Chondrocyte (in vitro differentiated cells): Measurements from ENCODE around the gene MSX1. TPM values are rescaled to one million over a fixed set of nuclear protein-coding genes. Genes with fewer than 3 reads are reported as not detected.
A peak's percentile ranks its signal among the peaks of the same experiment; 100 is the strongest.

Experiments
- DNase-seq: peaks from one replicate; pipeline ENCODE4 v3.0.0; 2021; ENCODE audit warnings: mixed read lengths, low spot score
- H3K27ac Mint-ChIP-seq: one replicate; pipeline ENCODE4 v1.8.0; 2021; ENCODE audit warnings: mild to moderate bottlenecking, moderate library complexity, mixed read lengths; ENCODE audit not compliant: unreplicated experiment
- H3K27me3 Mint-ChIP-seq: 2 replicates; pipeline ENCODE4 v1.8.0; 2021; ENCODE audit warnings: low read depth, mixed read lengths
- H3K36me3 Mint-ChIP-seq: 2 replicates; pipeline ENCODE4 v1.8.0; 2021; ENCODE audit warnings: low read depth, mixed read lengths
- H3K4me1 Mint-ChIP-seq: 2 replicates; pipeline ENCODE4 v1.8.0; 2021; ENCODE audit warnings: low read depth, mild to moderate bottlenecking, mixed read lengths
- H3K4me3 Mint-ChIP-seq: one replicate; pipeline ENCODE4 v1.8.0; 2021; ENCODE audit warnings: mild to moderate bottlenecking, moderate library complexity, mixed read lengths; ENCODE audit not compliant: unreplicated experiment
- H3K9me3 Mint-ChIP-seq: 2 replicates; pipeline ENCODE4 v1.8.0; 2021; ENCODE audit warnings: low read depth, mixed read lengths
- total RNA-seq: library from RNA; stranded (reverse); gene quantifications from 3 replicates; pipeline ENCODE4 v1.2.1, GENCODE V29; 2021
- TF ChIP-seq, protein P1 (sequence below): fragments of 200-600 bp; sonication (generic); IDR thresholded peaks from 2 replicates; pipeline ENCODE4 v1.5.0; 2021; ENCODE audit warnings: antibody characterized with exemption, mild to moderate bottlenecking, moderate library complexity

The MSX1 gene
- total RNA-seq, 1 donor from 2014 or later = 4.8 TPM

DNA sequence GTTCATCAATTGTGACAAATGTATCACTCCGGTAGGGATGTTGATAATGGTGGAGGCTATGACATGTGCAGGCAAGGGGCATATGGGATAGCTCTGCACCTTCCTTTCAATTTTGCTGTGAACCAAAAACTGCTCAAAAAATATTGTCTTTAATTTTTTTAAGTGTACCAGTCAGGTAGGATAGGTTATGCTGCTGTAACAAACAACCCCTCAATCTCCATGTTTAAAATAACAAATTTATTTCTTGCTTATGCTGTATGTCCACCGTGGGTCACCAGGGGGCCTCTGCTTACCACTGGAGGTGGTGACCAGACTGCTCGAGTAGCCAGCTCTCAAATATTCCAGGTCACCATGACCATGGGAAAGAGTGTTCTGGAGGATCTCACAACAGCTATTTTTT is 23.4 kb upstream of the MSX1 start:
- TF ChIP-seq, protein P1, sequence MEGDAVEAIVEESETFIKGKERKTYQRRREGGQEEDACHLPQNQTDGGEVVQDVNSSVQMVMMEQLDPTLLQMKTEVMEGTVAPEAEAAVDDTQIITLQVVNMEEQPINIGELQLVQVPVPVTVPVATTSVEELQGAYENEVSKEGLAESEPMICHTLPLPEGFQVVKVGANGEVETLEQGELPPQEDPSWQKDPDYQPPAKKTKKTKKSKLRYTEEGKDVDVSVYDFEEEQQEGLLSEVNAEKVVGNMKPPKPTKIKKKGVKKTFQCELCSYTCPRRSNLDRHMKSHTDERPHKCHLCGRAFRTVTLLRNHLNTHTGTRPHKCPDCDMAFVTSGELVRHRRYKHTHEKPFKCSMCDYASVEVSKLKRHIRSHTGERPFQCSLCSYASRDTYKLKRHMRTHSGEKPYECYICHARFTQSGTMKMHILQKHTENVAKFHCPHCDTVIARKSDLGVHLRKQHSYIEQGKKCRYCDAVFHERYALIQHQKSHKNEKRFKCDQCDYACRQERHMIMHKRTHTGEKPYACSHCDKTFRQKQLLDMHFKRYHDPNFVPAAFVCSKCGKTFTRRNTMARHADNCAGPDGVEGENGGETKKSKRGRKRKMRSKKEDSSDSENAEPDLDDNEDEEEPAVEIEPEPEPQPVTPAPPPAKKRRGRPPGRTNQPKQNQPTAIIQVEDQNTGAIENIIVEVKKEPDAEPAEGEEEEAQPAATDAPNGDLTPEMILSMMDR = peak; percentile 10
- Mint-ChIP-seq H3K27me3 (peaks cover 3% of the 10 kb centered on the region), H3K4me3 (no peak overlapping the region), H3K4me1 (no peaks in the 10 kb centered on the region), H3K9me3 (peaks cover 4% of the 10 kb centered on the region), H3K27ac (no peak overlapping the region), H3K36me3 (no peaks in the 10 kb centered on the region)
- DNase-seq = no peak

DNA sequence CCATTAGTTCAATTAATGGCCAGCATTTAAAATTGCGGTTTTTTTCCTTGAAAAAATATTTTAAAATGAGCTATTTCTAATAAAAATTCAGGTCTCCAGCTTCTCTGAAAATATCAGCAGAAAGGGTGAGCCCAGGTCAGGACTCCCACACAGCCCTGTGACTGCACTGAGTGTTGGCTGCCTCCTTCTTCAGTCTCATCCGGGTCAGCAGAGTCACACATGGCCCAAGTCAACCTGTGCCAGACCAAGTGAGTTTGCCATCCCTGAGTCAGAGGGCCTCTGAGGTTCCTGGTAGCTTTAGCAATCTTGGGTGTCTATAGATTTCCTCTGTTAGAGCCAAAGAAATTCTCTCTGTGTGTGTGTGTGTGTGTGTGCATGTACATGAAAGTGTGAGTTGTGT is 22.1 kb upstream of the MSX1 start:
- Mint-ChIP-seq H3K4me1 (no peaks in the 10 kb centered on the region), H3K9me3 (peaks cover 4% of the 10 kb centered on the region), H3K4me3 (no peak overlapping the region), H3K27ac (no peak overlapping the region), H3K36me3 (no peaks in the 10 kb centered on the region), H3K27me3 (peaks cover 6% of the 10 kb centered on the region)
- DNase-seq = no peak
- TF ChIP-seq, protein P1 = no peak

- H3K4me3 Mint-ChIP-seq = no peak overlapping the region
- H3K36me3 Mint-ChIP-seq = no peaks in the 10 kb centered on the region
- no peak for DNase-seq
- peaks cover 13% of the 10 kb centered on the region for H3K27me3 Mint-ChIP-seq
- peaks cover 4% of the 10 kb centered on the region for H3K9me3 Mint-ChIP-seq
- H3K27ac Mint-ChIP-seq = no peak overlapping the region
- TF ChIP-seq, protein P1 = no peak
- H3K4me1 Mint-ChIP-seq = no peaks in the 10 kb centered on the region
These were observed 21.2 kb upstream of the MSX1 start for GRCh38 chr4:4838051-4838935.

DNA sequence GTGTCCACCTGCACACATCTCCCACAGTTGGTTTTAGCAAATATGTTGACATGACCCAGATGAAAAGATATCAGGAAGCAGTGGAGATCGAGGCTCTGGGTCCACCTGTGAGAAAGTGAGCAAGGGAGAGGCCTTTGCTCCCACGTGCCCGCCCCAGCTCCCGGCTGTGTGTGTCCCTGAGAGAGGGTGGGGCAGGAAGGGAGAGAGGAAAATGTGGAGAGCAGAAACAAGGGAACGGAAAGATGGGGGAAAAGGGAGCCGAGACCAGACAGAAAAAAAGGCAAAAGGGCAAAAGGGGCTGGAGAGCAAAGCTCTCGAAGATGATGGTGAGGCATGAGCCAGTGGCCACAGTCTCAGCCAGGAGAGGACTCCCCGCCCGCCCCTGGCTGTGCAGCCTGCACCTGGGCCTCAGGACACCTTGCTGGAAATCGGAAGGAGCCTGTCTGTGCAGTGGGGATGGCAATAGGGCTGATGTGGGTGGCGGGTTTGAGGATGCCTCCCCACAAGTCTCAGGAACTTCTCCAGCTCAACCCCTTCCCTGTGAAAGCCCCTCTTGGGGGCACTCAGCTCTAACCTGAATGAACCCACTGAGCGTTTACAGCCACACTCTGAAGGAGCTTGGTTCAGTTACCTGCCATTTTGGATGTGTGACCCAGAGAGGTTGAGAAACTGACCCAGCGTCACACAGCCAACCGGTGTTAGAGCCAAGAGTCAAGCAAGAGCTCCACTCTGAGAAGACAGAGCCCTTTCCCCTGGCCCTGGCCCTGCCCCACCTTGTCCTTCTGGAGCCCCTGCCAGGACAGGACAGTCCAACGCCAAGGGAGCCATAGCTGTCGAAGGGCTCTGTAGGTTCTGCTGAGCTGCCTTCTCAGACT is 20.3 kb upstream of the MSX1 start:
- no peak overlapping the region for H3K4me3 Mint-ChIP-seq
- H3K36me3 Mint-ChIP-seq = no peaks in the 10 kb centered on the region
- DNase-seq = no peak
- peaks cover 3% of the 10 kb centered on the region for H3K9me3 Mint-ChIP-seq
- H3K27ac Mint-ChIP-seq = no peak overlapping the region
- TF ChIP-seq, protein P1 = no peak
- peaks cover 15% of the 10 kb centered on the region for H3K27me3 Mint-ChIP-seq
- no peaks in the 10 kb centered on the region for H3K4me1 Mint-ChIP-seq

DNA sequence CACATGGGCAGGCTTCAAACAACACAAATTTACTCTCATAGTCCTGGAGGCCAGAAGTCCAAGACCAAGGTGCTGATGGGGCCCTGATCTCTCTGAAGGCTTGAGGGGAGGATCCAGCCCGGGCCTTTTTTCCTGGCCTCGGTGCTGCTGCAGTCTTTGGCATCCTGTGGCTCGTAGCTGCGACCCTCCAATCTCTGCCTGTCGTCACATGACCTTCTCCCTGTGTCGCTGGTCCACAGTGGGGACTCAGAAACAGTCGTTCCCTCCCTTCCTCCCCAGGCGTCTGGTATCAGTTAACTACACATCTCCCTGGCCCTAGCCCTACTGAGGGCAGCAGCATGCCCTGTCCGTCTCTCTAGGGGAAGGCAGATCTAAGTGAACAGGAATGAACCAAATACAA is 19.1 kb upstream of the MSX1 start:
- no peaks in the 10 kb centered on the region for H3K36me3 Mint-ChIP-seq
- no peak overlapping the region for H3K27ac Mint-ChIP-seq
- no peaks in the 10 kb centered on the region for H3K4me1 Mint-ChIP-seq
- H3K27me3 Mint-ChIP-seq = peaks cover 17% of the 10 kb centered on the region
- TF ChIP-seq, protein P1 = no peak
- no peaks in the 10 kb centered on the region for H3K9me3 Mint-ChIP-seq
- no peak overlapping the region for H3K4me3 Mint-ChIP-seq
- no peak for DNase-seq
